Measurements from ENCODE around the gene GRAMD4.

GRCh38 chr22:46594947-46595298 is 25.3 kb upstream of the GRAMD4 start:
- TF ChIP-seq POLR2A (IDR thresholded peaks at IDR 0.05; ENCODE audit: low read depth, low read length) (no peak), POU2F2 (IDR thresholded peaks at IDR 0.05; ENCODE audit: low read depth, low read length) (no peak), POLR2AphosphoS5 (IDR thresholded peaks at IDR 0.05; ENCODE audit: low read depth, low read length) (no peak), TAF1 (IDR thresholded peaks at IDR 0.05; ENCODE audit: low read depth, low read length) (no peak), PAX5 (IDR thresholded peaks at IDR 0.05; ENCODE audit: insufficient read depth, low read length, severe bottlenecking) (no peak), SPI1 (IDR thresholded peaks at IDR 0.05; ENCODE audit: low read depth, low read length) (no peak)

Data from GM12891 (cell line).